GM19025 (cell line): ENCODE results near the gene GP5.

Source experiments
- ATAC-seq: cut with Tn5 transposase; IDR thresholded peaks from one replicate; pipeline ENCODE4 v1.9.1; 2021; ENCODE audit warnings: mild to moderate bottlenecking, low read depth, moderate library complexity; ENCODE audit not compliant: unreplicated experiment

GP5 gene

DNA sequence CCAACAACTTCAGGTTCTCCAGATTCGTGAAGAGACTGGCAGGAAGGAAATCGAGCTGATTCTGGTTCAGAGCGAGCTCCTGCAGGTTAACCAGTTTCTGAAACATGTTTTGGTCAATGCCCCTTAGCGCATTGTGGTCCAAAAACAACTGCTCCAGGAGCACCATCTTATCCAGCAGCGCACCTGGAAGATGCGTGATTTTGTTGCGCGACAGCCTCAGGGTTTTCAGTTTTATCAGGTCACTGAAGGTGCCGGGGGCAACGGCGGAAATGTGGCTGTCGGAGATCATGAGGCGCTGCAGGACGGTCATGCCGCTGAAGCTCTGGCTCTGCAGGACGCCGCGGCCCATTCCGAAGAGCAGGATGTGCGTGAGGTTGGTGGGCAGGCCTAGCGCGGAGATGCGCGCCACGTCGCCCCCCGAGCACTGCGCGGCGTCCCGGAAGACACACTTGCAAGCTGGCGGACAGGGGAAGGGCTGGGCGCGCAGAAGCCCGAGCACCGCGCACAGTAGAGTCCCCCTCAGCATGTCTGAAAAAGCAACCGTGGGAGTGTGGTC, 1.2 kb downstream of the GP5 start:
- no peak for ATAC-seq

DNA sequence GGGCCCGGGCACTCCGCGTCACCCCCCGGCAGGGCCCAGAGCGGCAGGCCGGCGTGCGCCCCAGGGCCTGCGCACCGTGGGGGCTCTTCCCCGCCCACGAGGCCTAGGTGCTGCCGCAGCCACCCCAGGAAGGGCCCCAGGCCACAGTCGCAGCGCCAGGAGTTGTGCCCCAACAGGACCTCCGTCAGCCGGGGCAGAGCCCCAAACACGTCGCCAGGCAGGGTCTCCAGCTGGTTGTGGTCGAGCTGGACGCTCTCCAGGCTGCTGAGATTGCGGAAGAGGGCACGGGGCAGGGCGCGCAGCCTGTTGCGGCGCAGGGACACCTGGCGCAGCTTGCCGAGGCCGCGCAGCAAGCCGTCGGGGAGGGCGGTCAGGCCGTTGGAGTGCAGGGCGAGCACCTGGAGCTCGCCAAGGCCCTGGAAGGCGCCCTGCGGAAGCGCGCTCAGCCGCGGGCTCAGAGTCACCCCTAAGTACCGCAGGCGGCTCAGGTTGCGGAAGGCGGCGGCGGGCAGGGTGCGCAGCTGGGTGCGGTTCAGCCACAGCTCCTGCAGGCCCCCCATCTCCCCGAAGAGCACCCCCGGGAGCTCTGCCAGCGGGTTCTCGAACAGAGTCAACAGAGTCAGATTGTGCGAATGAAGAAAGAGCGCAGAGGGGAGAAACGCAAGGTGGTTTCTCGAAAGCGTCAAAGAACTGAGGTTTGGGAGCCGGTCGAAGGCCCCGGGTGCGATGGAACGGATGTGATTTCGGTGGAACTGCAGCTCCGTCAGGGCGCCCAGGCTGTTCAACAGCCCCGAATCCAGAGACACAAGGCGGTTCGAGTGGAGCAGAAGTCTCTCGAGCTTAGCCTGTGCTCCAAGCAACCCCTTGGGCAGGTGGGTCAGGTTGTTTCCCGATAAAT, 2.0 kb downstream of the GP5 start:
- ATAC-seq = no peak

DNA sequence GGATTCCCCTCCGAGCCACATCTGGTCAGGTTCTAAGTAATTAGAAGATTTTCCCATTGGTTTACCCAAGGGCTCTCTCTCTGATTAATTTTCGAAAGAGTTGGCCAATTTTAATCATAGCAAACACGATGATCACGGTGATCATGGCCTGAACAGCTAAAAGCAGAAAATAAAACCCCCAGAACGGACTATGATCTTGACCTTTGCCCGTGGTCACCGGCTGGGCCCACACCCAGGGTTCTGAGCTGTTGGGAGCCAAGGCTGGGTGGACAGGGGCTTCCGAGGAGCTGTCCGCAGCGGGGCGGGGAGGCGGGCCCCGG, 2.6 kb downstream of the GP5 start:
- ATAC-seq = no peak

GRCh38 chr3:194395778-194396538, 3.1 kb downstream of the GP5 start:
- ATAC-seq = no peak

- ATAC-seq = no peak
These were observed 3.9 kb downstream of the GP5 start for GRCh38 chr3:194395212-194395611.

- no peak for ATAC-seq
These were observed 6.5 kb downstream of the GP5 start for GRCh38 chr3:194392576-194392975.

DNA sequence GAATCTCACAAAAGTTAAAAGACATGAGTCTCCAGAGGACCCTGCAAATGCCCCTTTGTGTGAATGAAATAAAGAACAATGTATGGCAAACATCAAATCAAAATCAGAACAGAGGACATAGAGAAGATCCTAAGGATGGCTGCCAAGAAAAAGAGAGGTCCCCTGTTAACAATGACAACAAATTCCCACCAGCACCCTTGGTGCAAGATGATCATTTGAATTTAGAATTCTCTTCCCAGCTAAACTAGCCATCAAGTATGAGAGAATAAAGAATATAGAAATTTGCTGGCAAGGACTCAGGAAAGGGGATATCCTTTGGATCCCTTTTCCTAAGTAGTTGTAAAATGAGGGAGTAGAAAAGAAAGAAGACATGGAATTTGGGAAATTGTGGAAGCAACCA, 8.2 kb downstream of the GP5 start:
- no peak for ATAC-seq

- ATAC-seq = no peak
These were observed 9.8 kb downstream of the GP5 start for GRCh38 chr3:194389269-194389668.

- ATAC-seq = no peak
These were observed 11.1 kb downstream of the GP5 start for GRCh38 chr3:194387926-194388418.

GRCh38 chr3:194387276-194387675, 11.8 kb downstream of the GP5 start:
- no peak for ATAC-seq

GRCh38 chr3:194386648-194387047, 12.4 kb downstream of the GP5 start:
- ATAC-seq = no peak

- no peak for ATAC-seq
These were observed 13.0 kb downstream of the GP5 start for GRCh38 chr3:194386066-194386465.

DNA sequence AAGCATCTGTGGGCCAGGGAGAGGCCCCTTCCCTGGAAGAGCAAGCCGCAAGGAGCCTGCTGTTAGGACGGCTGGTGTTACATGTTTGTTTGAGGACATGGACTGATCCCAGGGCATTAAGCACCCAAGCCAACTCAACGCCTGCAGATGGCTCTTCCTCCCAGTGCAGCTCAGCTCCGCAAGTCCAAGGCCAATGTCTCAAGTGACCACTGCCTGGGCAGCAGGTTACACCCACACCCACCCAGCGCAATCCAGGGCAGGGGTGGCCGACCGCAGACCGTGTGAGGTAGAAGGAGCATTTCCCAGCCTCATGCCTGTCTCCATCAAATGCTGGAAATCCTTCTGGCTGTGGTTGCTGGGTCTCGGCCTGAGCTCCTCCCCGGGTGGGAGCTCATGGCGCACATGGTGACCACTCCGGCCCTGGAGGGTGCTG, 14.5 kb downstream of the GP5 start:
- ATAC-seq = no peak

DNA sequence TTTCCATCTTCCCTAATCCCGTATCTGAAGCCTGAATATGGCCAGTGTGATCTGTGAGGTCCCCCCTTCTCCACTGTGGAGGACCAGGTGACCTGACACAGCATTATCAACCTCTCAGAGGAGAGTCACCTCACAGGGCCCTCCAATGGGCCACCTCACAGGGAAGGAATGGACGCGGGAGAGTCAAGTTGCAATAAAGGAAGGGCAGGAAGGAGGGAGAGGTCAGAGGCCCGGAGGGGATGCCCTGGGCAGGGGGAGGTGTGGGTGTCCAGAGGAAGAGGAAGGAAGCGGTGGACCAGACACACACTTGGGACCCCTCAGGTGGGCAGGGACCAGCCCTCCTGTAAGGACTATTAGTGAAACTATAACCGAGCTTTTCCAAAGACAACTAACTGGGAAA, 14.9 kb downstream of the GP5 start:
- no peak for ATAC-seq

DNA sequence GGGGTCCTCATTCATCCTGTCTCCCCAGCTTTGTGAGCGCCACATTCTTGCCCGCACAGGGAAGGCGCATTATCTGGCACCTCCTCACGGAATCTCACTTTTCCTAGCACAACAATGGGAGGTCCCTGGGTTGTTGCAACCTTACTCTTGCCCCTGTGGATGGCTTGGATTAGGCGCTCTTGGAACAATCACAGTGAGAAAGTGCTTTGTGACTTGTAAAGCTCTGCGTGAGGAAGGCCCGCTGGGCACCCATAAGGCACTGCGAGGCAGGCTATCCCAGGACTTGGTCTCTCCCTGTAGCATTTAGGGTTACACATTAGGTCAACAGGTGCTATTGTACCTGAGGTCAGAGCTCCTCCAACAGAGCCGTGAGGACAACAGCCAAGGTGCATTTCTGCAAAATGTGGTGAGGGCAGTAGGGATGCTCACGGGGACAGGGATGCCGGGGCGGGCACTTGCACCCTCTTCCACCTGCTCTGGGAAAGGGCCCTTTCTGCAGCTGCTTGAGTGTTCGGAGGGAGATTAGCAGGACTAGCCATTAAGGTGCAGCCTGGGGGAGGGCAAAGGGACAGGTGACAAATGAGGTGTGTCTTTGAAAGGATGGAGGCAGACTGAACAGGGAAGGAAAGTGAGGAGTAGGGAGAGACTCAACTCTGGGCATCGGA, 15.7 kb downstream of the GP5 start:
- no peak for ATAC-seq

- no peak for ATAC-seq
These were observed 16.2 kb downstream of the GP5 start for GRCh38 chr3:194382892-194383223.

DNA sequence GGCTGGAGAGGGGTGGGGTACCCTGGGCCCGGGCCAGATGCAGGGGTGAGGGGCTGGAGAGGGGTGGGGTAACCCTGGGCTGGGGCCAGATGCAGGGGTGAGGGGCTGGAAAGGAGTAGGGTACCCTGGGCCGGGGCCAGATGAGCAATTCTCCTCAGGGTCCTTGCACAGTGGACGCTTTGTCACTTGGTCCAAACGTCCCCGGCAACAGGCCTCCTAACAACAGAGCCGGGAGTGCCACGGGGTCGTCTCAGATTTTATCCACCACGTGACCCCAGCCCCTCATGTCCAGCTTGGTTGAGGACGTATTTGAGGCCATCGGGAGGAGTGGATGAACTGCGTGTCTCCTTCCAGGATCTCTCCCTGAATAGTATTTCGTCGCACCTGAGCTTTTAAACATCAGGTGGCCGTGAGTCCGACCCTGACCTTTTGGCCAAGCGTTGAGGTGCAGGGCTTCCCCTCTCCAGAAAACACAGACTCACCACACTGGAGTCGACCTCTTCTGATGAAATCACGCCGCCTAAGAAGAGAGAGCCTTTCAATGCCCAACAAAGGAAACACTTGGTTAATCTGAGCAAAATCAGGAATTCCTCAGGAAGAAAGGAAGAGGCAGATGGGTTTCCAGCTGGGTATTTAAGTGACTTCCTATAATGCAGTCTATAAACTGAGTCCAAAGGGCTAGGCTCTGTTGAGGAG, 16.7 kb downstream of the GP5 start:
- ATAC-seq = no peak

DNA sequence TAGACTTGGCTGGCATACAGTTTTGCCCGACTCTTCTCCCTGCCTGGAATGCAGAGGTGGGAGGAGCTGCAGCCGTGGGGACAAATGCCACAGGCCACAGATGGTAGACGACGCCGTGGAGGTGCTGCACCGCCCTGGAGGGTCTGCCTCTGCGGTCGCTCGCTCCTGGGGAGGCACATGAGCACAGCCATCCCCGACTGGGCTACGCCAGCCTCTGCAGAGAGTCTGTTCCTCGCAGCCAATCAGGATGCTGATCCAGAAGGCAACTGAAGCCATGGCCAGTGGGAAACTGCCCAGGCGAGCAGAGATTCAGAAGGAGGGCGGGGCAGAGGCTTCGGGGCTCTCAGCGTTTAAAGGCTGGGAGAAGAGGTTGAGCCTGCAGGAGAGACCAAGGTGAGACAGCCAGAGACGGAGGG, 17.6 kb downstream of the GP5 start:
- ATAC-seq = no peak

DNA sequence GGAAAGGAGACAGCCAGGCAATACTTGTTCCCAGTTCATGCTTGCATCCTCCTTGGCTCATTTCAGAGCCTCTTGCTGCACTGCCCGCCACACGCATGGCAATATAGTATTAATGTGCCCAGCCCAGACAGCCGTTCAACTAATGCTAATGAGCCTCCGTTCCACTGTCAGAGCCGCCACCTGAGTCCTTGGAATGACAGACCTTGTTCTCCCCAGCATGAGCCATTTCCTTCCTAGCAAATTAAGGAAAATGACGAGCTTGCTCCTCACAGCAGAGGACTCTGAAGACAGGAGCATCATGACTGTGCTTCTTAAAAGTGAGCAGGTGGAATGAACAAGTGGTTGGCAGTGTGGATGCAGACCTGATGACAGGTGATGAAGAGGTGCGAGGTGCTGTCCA, 18.7 kb downstream of the GP5 start:
- no peak for ATAC-seq

- no peak for ATAC-seq
These were observed 19.4 kb downstream of the GP5 start for GRCh38 chr3:194379651-194380050.
